GM19372 (cell line): ENCODE data around the gene FCN1.
"Not testable (repeated sequence)": the region's sequence is repeated elsewhere in the genome, so short reads cannot be mapped to it uniquely, and the experiment has no call there.

Experiments used
- ATAC-seq: cut with Tn5 transposase; IDR thresholded peaks from one replicate; pipeline ENCODE4 v1.9.1; 2021; ENCODE audit warnings: mild to moderate bottlenecking, low read depth, moderate library complexity; ENCODE audit not compliant: unreplicated experiment

FCN1 gene

GRCh38 chr9:134917431-134918373 lies at the start of gene FCN1:
Gene FCN1 (minus strand): TSS chr9:134917912. CDS start chr9:134917871, 41 bp downstream.
- no peak for ATAC-seq

GRCh38 chr9:134966697-134967546 lies 49.2 kb upstream of the FCN1 start:
- no peak for ATAC-seq

GRCh38 chr9:134966270-134966669 lies 48.6 kb upstream of the FCN1 start:
- ATAC-seq = no peak

GRCh38 chr9:134965851-134966250 lies 48.1 kb upstream of the FCN1 start:
- ATAC-seq = no peak

GRCh38 chr9:134965411-134965810 lies 47.7 kb upstream of the FCN1 start:
- no peak for ATAC-seq

- ATAC-seq = no peak
These were observed 46.8 kb upstream of the FCN1 start for GRCh38 chr9:134964271-134965055.

- no peak for ATAC-seq
These were observed 45.8 kb upstream of the FCN1 start for GRCh38 chr9:134963546-134963945.

- no peak for ATAC-seq
These were observed 45.3 kb upstream of the FCN1 start for GRCh38 chr9:134962973-134963364.

- no peak for ATAC-seq
These were observed 44.6 kb upstream of the FCN1 start for GRCh38 chr9:134962065-134962972.

GRCh38 chr9:134961331-134962064 lies 43.8 kb upstream of the FCN1 start:
- no peak for ATAC-seq

- no peak for ATAC-seq
These were observed 43.0 kb upstream of the FCN1 start for GRCh38 chr9:134960701-134961181.

- ATAC-seq = no peak
These were observed 42.2 kb upstream of the FCN1 start for GRCh38 chr9:134959971-134960310.

GRCh38 chr9:134959126-134959970 lies 41.6 kb upstream of the FCN1 start:
- ATAC-seq = no peak

GRCh38 chr9:134957945-134958227 lies 40.2 kb upstream of the FCN1 start:
- ATAC-seq = no peak

- no peak for ATAC-seq
These were observed 39.6 kb upstream of the FCN1 start for GRCh38 chr9:134957165-134957944.

GRCh38 chr9:134956387-134956786 lies 38.7 kb upstream of the FCN1 start:
- not testable (repeated sequence) for ATAC-seq

GRCh38 chr9:134955801-134956200 lies 38.1 kb upstream of the FCN1 start:
- no peak for ATAC-seq
